Coronary artery (tissue), 2 donors: ENCODE results near the gene XCL1.

Source experiments
- DNase-seq: peaks from one replicate; pipeline ENCODE4 v3.0.0-alpha.2; 2017; ENCODE audit warnings: low spot score
- H3K27ac ChIP-seq, 2 donors: fragments of 200-600 bp; sonication (generic); one replicate each; pipeline ENCODE4 v1.5.1; 2016 to 2019
- H3K4me3 ChIP-seq: fragments of 200-600 bp; sonication (generic); 2 replicates; pipeline ENCODE4 v1.5.1; 2016; ENCODE audit warnings: mild to moderate bottlenecking, moderate library complexity
- TF ChIP-seq, protein P1 (sequence below): fragments of 200-600 bp; sonication (generic); IDR thresholded peaks from one replicate; pipeline ENCODE4 v1.5.1; 2019; ENCODE audit warnings: antibody characterized with exemption

The XCL1 gene

GRCh38 chr1:168601051-168601450 is 24.6 kb downstream of the XCL1 start:
- no peak overlapping the region for H3K4me3 ChIP-seq
- TF ChIP-seq, protein P1, sequence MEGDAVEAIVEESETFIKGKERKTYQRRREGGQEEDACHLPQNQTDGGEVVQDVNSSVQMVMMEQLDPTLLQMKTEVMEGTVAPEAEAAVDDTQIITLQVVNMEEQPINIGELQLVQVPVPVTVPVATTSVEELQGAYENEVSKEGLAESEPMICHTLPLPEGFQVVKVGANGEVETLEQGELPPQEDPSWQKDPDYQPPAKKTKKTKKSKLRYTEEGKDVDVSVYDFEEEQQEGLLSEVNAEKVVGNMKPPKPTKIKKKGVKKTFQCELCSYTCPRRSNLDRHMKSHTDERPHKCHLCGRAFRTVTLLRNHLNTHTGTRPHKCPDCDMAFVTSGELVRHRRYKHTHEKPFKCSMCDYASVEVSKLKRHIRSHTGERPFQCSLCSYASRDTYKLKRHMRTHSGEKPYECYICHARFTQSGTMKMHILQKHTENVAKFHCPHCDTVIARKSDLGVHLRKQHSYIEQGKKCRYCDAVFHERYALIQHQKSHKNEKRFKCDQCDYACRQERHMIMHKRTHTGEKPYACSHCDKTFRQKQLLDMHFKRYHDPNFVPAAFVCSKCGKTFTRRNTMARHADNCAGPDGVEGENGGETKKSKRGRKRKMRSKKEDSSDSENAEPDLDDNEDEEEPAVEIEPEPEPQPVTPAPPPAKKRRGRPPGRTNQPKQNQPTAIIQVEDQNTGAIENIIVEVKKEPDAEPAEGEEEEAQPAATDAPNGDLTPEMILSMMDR, result no peak
- no peak for DNase-seq
- H3K27ac ChIP-seq, result no peak overlapping the region

GRCh38 chr1:168603501-168604110 is 27.2 kb downstream of the XCL1 start:
- no peak overlapping the region for H3K27ac ChIP-seq
- TF ChIP-seq, protein P1, result peak; percentile 74
- DNase-seq, result no peak
- H3K4me3 ChIP-seq, result no peak overlapping the region

- DNase-seq, result no peak
- Histone ChIP-seq H3K4me3 (no peak overlapping the region), H3K27ac (no peak overlapping the region)
- TF ChIP-seq, protein P1, result no peak
Measured at GRCh38 chr1:168605443-168605842, 29.0 kb downstream of the XCL1 start.

DNA sequence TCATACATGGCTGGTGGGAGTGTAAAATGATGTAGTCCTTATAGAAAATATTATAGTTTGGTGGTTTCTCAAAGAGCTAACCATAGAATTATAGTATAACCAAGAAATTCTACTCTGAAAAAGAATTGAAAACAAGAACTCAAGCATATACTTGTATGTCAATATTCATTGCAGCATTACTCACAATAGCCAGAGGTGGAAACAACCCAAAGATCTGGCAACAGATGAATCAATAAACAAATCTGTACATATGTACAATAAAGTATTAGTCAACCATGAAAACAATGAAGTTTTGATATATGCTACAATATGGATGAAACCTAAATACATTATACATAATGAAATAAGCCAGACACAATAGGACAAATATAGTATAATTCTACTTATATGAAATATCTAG is 29.7 kb downstream of the XCL1 start:
- Histone ChIP-seq H3K4me3 (no peak overlapping the region), H3K27ac (no peak overlapping the region)
- TF ChIP-seq, protein P1, result no peak
- DNase-seq, result no peak

DNA sequence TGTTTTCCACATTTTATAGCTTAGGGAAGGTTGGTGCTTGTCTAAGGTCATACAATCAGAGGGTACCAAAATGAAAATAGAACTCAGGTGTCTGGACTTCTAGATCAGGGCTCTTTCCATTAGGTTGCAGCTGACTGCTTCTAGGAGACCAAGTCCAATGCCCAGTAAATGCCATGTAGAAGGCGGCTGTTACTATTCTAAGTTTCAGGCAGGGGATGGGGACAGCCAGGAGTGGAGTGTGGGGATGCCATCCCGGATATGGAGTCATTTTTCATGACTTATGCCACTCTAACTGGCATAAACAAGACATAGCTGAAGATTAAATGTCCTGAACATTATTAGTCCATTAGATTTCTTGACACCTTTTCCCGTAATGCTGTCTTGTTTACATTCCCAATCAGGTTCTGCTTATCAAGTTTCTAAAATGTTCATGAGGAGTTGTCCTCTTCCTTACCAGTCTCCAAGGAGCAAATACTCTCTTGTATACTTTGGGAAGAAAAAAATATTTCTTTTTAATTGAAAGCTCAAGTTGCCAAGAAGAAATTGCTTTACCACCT is 31.5 kb downstream of the XCL1 start:
- TF ChIP-seq, protein P1, result no peak
- Histone ChIP-seq H3K27ac (no peak overlapping the region), H3K4me3 (no peak overlapping the region)
- DNase-seq, result no peak

GRCh38 chr1:168608796-168609715 is 32.7 kb downstream of the XCL1 start:
- Histone ChIP-seq H3K4me3 (peak overlapping the region; percentile 50), H3K27ac (peak overlapping the region; percentile 56 to 60)
- TF ChIP-seq, protein P1, result no peak
- peak; percentile 87 for DNase-seq
